GM18526 (cell line): ENCODE measurements around the gene CRBN.

Experiments
- POLR2A ChIP-seq: IDR thresholded peaks from 3 replicates; pipeline ENCODE4 v1.6.1; 2011; ENCODE audit not compliant: insufficient read length; ENCODE audit errors: extremely low read depth

Gene CRBN

GRCh38 chr3:3134750-3135448 lies 44.6 kb downstream of the CRBN start:
- TF ChIP-seq POLR2A, result no peak

- no peak for TF ChIP-seq POLR2A
Observed at GRCh38 chr3:3133500-3133899, 46.0 kb downstream of the CRBN start.

- no peak for TF ChIP-seq POLR2A
Observed at GRCh38 chr3:3129579-3129978, 49.9 kb downstream of the CRBN start.

GRCh38 chr3:3127432-3128010 lies 52.0 kb downstream of the CRBN start:
- TF ChIP-seq POLR2A, result no peak

GRCh38 chr3:3126477-3127431 lies 52.7 kb downstream of the CRBN start, which contains the start of gene TRNT1:
TSS of gene TRNT1 (plus strand) at chr3:3126940. CDS start at chr3:3129041, 2,101 bp downstream.
- peak; percentile 92 for TF ChIP-seq POLR2A

- TF ChIP-seq POLR2A, result no peak
Observed at GRCh38 chr3:3125977-3126376, 53.5 kb downstream of the CRBN start.

GRCh38 chr3:3119393-3119851 lies 60.1 kb downstream of the CRBN start:
- TF ChIP-seq POLR2A, result no peak

GRCh38 chr3:3117651-3118050 lies 61.8 kb downstream of the CRBN start:
- no peak for TF ChIP-seq POLR2A

- no peak for TF ChIP-seq POLR2A
Observed at GRCh38 chr3:3113042-3113709, 66.3 kb downstream of the CRBN start.

- TF ChIP-seq POLR2A, result no peak
Observed at GRCh38 chr3:3110749-3111361, 68.6 kb downstream of the CRBN start.

GRCh38 chr3:3110299-3110630 lies 69.2 kb downstream of the CRBN start, which contains the start of gene IL5RA:
TSS of gene IL5RA (minus strand) at chr3:3110374. CDS start at chr3:3104984, 5,390 bp downstream.
- TF ChIP-seq POLR2A, result no peak

- TF ChIP-seq POLR2A, result no peak
Observed at GRCh38 chr3:3109407-3110298, 69.8 kb downstream of the CRBN start.

GRCh38 chr3:3107858-3108257 lies 71.6 kb downstream of the CRBN start:
- no peak for TF ChIP-seq POLR2A

GRCh38 chr3:3107181-3107580 lies 72.3 kb downstream of the CRBN start:
- no peak for TF ChIP-seq POLR2A

GRCh38 chr3:3105815-3106214 lies 73.7 kb downstream of the CRBN start:
- no peak for TF ChIP-seq POLR2A
